ENCODE results near the gene MBD4. TPM values are rescaled to one million over a fixed set of nuclear protein-coding genes. Genes with fewer than 3 reads are reported as not detected.

Gene MBD4
- total and polyA plus RNA-seq, 12 donors: 11.1 to 37.8 (median 19.2) TPM

GRCh38 chr3:129383292-129383860 lies 56.4 kb downstream of the MBD4 start:
- no peak overlapping the region for H3K4me3 ChIP-seq
- intact Hi-C loops (cut with DNase I): loop anchor here in 3 of 10 donors (5.0 to 10.0 kb wide), 3 partner anchors 241 to 551 kb away; no protein-coding TSS in a partner anchor
- H3K4me1 ChIP-seq: peaks cover 0 to 27% (median 17%) of the 10 kb centered on the region in 9 donors
- peaks cover 0 to 38% (median 8%) of the 10 kb centered on the region in 9 donors for H3K36me3 ChIP-seq
- H3K27me3 ChIP-seq: no peaks in the 10 kb centered on the region
- DNase-seq (peak in 1 of 2 donors; percentile 55), ATAC-seq (peak; percentile 84 to 90 (median 86))
- no peak overlapping the region for H3K27ac ChIP-seq
- peaks cover 0 to 7% (median 0%) of the 10 kb centered on the region in 11 donors for H3K9me3 ChIP-seq
- TF ChIP-seq CTCF (IDR thresholded peaks at IDR 0.05): peak; percentile 63 to 83 (median 77)
- WGBS, 2 donors: 54 to 60% methylated on average over 6 of the region's 6 CpGs

GRCh38 chr3:129382366-129382765 lies 57.4 kb downstream of the MBD4 start:
- 85 to 89% methylated on average over 2 of the region's 2 CpGs for WGBS, 2 donors
- H3K4me3 ChIP-seq: no peak overlapping the region
- no peak overlapping the region for H3K27ac ChIP-seq
- peaks cover 0 to 28% (median 0%) of the 10 kb centered on the region in 9 donors for H3K36me3 ChIP-seq
- DNase-seq: no peak
- TF ChIP-seq CTCF (IDR thresholded peaks at IDR 0.05): no peak
- peaks cover 0 to 21% (median 9%) of the 10 kb centered on the region in 9 donors for H3K4me1 ChIP-seq
- H3K9me3 ChIP-seq: peaks cover 0 to 7% (median 0%) of the 10 kb centered on the region in 11 donors
- H3K27me3 ChIP-seq: no peaks in the 10 kb centered on the region
- intact Hi-C loops (cut with DNase I): loop anchor here in 3 of 10 donors (5.0 to 10.0 kb wide), 3 partner anchors 242 to 552 kb away; no protein-coding TSS in a partner anchor
- no peak for ATAC-seq

Other genes with a start within 250 kb of the MBD4 start
- 100 to 1,000 TPM in 4 of 10 donors, 10 to 100 TPM in 6; 79.5 to 113 (median 96.1) TPM for gene COPG1, start 190.3 kb downstream of the MBD4 start, total RNA-seq
- gene COPG1, start 190.3 kb downstream of the MBD4 start, polyA plus RNA-seq: 100 to 1,000 TPM in 1 of 2 donors, 10 to 100 TPM in 1; 63.7 to 154 TPM
- 10 to 100 TPM; 38.1 to 56.1 (median 44.5) TPM for gene HMCES, start 161.1 kb downstream of the MBD4 start, total RNA-seq
- 10 to 100 TPM; 24.1 to 37.6 TPM for gene HMCES, start 161.1 kb downstream of the MBD4 start, polyA plus RNA-seq
- under 1 TPM in 4 of 10 donors, not detected in 6; 0.15 to 0.23 (median 0.16) TPM for gene EFCAB12, start 11.3 kb downstream of the MBD4 start, total RNA-seq
- gene EFCAB12, start 11.3 kb downstream of the MBD4 start, polyA plus RNA-seq: under 1 TPM in 1 of 2 donors, not detected in 1; 0.10 TPM
- 10 to 100 TPM; 12.4 to 23.9 (median 16.8) TPM for gene IFT122, start 276 bp upstream of the MBD4 start, total RNA-seq
- 10 to 100 TPM in 1 of 2 donors, 1 to 10 TPM in 1; 9.7 to 29.1 TPM for gene IFT122, start 276 bp upstream of the MBD4 start, polyA plus RNA-seq
- gene RHO, start 88.7 kb upstream of the MBD4 start, total RNA-seq: not detected
- gene RHO, start 88.7 kb upstream of the MBD4 start, polyA plus RNA-seq: not detected
- gene H1-8, start 103.2 kb upstream of the MBD4 start, total RNA-seq: not detected
- not detected for gene H1-8, start 103.2 kb upstream of the MBD4 start, polyA plus RNA-seq
- 100 to 1,000 TPM in 1 of 10 donors, 10 to 100 TPM in 9; 40.9 to 106 (median 62.8) TPM for gene PLXND1, start 166.7 kb upstream of the MBD4 start, total RNA-seq
- 100 to 1,000 TPM in 1 of 2 donors, 10 to 100 TPM in 1; 71.2 to 169 TPM for gene PLXND1, start 166.7 kb upstream of the MBD4 start, polyA plus RNA-seq

All from heart right ventricle (tissue), 16 donors.